DND-41 (cell line): ENCODE measurements around the gene HKDC1.
"Not testable (repeated sequence)": the region's sequence is repeated elsewhere in the genome, so short reads cannot be mapped to it uniquely, and the experiment has no call there.

ENCODE experiments used
- ATAC-seq: fragments of 200-7000 bp; cut with Tn5 transposase; 3 replicates; pipeline ENCODE4 v1.9.1; 2021; ENCODE audit warnings: low read depth; ENCODE audit not compliant: insufficient read depth
- DNase-seq: peaks from one replicate; pipeline ENCODE4 v3.0.0-alpha.2; 2020
- H2AFZ ChIP-seq: 2 replicates; pipeline ENCODE4 v1.6.0; 2012; ENCODE audit warnings: low read depth, low read length
- H3K27ac ChIP-seq: 2 replicates; pipeline ENCODE4 v1.5.1; 2012; ENCODE audit warnings: low read length, inconsistent platforms
- H3K27me3 ChIP-seq: fragments of 200-600 bp; sonication (generic); 2 replicates; pipeline ENCODE4 v1.6.0; 2012; ENCODE audit warnings: low read length, mild to moderate bottlenecking, inconsistent platforms; ENCODE audit not compliant: insufficient read depth, poor library complexity
- H3K36me3 ChIP-seq: 2 replicates; pipeline ENCODE4 v1.5.1; 2012; ENCODE audit warnings: low read length, inconsistent platforms; ENCODE audit not compliant: insufficient read depth
- H3K4me1 ChIP-seq: 2 replicates; pipeline ENCODE4 v1.5.1; 2012; ENCODE audit warnings: mild to moderate bottlenecking, low read length; ENCODE audit not compliant: insufficient read depth
- H3K4me2 ChIP-seq: 2 replicates; pipeline ENCODE4 v1.6.0; 2012; ENCODE audit warnings: mild to moderate bottlenecking, moderate library complexity, low read length, inconsistent platforms; ENCODE audit not compliant: insufficient read depth
- H3K4me3 ChIP-seq, 2 experiments: fragments of 200-600 bp in 1 of 2; shearing (Covaris generic) in 1 of 2; 2 replicates each; pipeline ENCODE4 v1.5.1; 2012 to 2016; ENCODE audit warnings: inconsistent platforms in 2 of 2, low read length in 2 of 2, mild to moderate bottlenecking in 2 of 2, low read depth in 1 of 2, moderate library complexity in 1 of 2
- H3K79me2 ChIP-seq: 2 replicates; pipeline ENCODE4 v1.6.0; 2012; ENCODE audit warnings: low read length, inconsistent platforms; ENCODE audit not compliant: insufficient read depth
- H3K9ac ChIP-seq: 2 replicates; pipeline ENCODE4 v1.6.0; 2012; ENCODE audit warnings: low read depth, mild to moderate bottlenecking, inconsistent platforms, low read length, moderate library complexity
- H3K9me3 ChIP-seq: 2 replicates; pipeline ENCODE4 v1.5.1; 2012; ENCODE audit warnings: low read length, moderate library complexity, mild to moderate bottlenecking, inconsistent platforms; ENCODE audit not compliant: insufficient read depth, severe bottlenecking
- H4K20me1 ChIP-seq: 2 replicates; pipeline ENCODE4 v1.6.0; 2012; ENCODE audit warnings: low read length; ENCODE audit not compliant: insufficient read depth
- EZH2 ChIP-seq: IDR thresholded peaks from 3 replicates; pipeline ENCODE4 v1.6.1; 2012; ENCODE audit warnings: borderline replicate concordance, low read depth, mild to moderate bottlenecking, moderate library complexity, low read length, inconsistent platforms; ENCODE audit not compliant: severe bottlenecking
- TF ChIP-seq, protein P1 (sequence below): IDR thresholded peaks from 2 replicates; pipeline ENCODE4 v1.5.1; 2012; ENCODE audit warnings: borderline replicate concordance, low read length, moderate library complexity, mild to moderate bottlenecking; ENCODE audit not compliant: poor library complexity, severe bottlenecking; ENCODE audit errors: extremely low read depth

HKDC1 gene

DNA sequence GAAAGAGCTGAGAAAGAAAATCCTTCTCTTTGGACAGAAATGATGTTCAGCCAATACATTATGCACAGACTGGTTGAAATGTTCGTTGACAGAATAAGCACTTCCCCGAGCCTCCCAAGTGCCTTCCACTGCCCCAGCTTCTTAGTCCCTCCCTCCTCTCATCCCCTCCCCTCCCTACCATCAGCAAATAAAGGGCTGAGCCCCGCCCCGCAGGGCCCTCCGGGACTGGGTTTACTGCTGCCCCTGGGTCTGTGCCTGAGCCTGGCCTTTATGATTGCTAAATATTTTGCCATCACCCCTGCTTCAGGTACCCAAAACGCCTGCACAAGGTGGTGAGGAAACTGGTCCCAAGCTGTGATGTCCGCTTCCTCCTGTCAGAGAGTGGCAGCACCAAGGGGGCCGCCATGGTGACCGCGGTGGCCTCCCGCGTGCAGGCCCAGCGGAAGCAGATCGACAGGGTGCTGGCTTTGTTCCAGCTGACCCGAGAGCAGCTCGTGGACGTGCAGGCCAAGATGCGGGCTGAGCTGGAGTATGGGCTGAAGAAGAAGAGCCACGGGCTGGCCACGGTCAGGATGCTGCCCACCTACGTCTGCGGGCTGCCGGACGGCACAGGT, 28.1 kb downstream of the HKDC1 start:
- no peak for ATAC-seq

DNA sequence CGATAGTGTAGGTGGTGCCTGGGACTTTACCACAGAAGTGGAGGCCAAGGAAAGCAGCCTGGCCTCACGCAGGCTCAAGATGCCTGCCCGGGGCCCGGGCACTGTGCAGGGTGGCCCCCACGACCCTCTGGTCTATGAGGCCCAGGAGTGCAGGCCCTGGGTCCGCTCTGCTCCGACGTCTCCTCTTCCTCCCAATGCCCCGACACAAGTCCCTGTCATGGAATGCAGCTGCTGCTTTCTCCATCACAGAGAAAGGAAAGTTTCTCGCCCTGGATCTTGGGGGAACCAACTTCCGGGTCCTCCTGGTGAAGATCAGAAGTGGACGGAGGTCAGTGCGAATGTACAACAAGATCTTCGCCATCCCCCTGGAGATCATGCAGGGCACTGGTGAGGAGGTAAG, 29.9 kb downstream of the HKDC1 start:
- ATAC-seq: no peak
- Histone ChIP-seq H4K20me1 (no peaks in the 10 kb centered on the region), H3K4me1 (no peaks in the 10 kb centered on the region), H3K36me3 (no peaks in the 10 kb centered on the region), H3K9me3 (no peaks in the 10 kb centered on the region), H2AFZ (no peak overlapping the region), H3K4me2 (no peak overlapping the region), H3K27ac (no peak overlapping the region), H3K79me2 (no peaks in the 10 kb centered on the region), H3K4me3 (no peak overlapping the region), H3K9ac (no peak overlapping the region), H3K27me3 (peaks cover 4% of the 10 kb centered on the region)
- DNase-seq: no peak
- TF ChIP-seq EZH2: no peak
- TF ChIP-seq, protein P1, sequence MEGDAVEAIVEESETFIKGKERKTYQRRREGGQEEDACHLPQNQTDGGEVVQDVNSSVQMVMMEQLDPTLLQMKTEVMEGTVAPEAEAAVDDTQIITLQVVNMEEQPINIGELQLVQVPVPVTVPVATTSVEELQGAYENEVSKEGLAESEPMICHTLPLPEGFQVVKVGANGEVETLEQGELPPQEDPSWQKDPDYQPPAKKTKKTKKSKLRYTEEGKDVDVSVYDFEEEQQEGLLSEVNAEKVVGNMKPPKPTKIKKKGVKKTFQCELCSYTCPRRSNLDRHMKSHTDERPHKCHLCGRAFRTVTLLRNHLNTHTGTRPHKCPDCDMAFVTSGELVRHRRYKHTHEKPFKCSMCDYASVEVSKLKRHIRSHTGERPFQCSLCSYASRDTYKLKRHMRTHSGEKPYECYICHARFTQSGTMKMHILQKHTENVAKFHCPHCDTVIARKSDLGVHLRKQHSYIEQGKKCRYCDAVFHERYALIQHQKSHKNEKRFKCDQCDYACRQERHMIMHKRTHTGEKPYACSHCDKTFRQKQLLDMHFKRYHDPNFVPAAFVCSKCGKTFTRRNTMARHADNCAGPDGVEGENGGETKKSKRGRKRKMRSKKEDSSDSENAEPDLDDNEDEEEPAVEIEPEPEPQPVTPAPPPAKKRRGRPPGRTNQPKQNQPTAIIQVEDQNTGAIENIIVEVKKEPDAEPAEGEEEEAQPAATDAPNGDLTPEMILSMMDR: no peak

More for the DNA sequence above, 28.1 kb downstream of the HKDC1 start:
- Histone ChIP-seq H3K4me2 (no peak overlapping the region), H2AFZ (no peak overlapping the region), H3K79me2 (no peaks in the 10 kb centered on the region), H3K9me3 (no peaks in the 10 kb centered on the region), H4K20me1 (no peaks in the 10 kb centered on the region), H3K27ac (no peak overlapping the region), H3K36me3 (no peaks in the 10 kb centered on the region), H3K4me3 (no peak overlapping the region), H3K4me1 (no peaks in the 10 kb centered on the region), H3K27me3 (no peaks in the 10 kb centered on the region), H3K9ac (no peak overlapping the region)
- no peak for DNase-seq
- TF ChIP-seq, protein P1: no peak
- no peak for TF ChIP-seq EZH2

- not testable (repeated sequence) for H3K27ac ChIP-seq, DNase-seq, H3K79me2 ChIP-seq, H3K4me1 ChIP-seq, H3K4me3 ChIP-seq, H4K20me1 ChIP-seq, H3K9ac ChIP-seq, H3K9me3 ChIP-seq, H3K27me3 ChIP-seq, H2AFZ ChIP-seq, H3K36me3 ChIP-seq, ATAC-seq, H3K4me2 ChIP-seq
Measured at GRCh38 chr10:69251417-69251816, 31.3 kb downstream of the HKDC1 start.

DNA sequence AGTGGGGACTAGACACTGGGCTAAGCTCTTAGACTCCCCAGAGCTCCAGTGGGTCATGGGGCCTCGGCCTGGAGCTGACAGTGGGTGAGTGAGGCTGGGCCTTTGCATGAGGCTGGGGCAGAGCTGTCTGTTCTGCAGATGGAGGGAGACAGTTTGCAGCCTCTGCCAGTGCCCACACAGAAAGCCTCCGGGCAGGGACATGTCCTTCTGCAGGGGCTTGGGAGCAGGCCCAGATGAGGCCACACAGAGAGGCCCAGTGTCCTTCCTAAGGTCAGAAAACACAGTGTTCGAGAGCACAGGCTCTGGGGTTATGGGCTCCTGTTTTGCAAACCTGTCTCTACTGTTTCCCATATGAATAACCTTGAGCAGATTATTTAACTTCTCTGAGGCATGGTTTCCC, 33.0 kb downstream of the HKDC1 start:
- H3K4me2 ChIP-seq: no peak overlapping the region
- H2AFZ ChIP-seq: no peak overlapping the region
- H3K27ac ChIP-seq: no peak overlapping the region
- no peak for DNase-seq
- no peaks in the 10 kb centered on the region for H3K9me3 ChIP-seq
- H3K4me3 ChIP-seq: no peak overlapping the region
- no peak for TF ChIP-seq EZH2
- no peaks in the 10 kb centered on the region for H3K36me3 ChIP-seq
- H3K79me2 ChIP-seq: no peaks in the 10 kb centered on the region
- no peaks in the 10 kb centered on the region for H3K4me1 ChIP-seq
- H3K9ac ChIP-seq: no peak overlapping the region
- H3K27me3 ChIP-seq: peaks cover 7% of the 10 kb centered on the region
- no peaks in the 10 kb centered on the region for H4K20me1 ChIP-seq
- no peak for ATAC-seq
